HG03159 (cell line): Measurements from ENCODE around the gene S100A3.
"Not testable (repeated sequence)": the region's sequence is repeated elsewhere in the genome, so short reads cannot be mapped to it uniquely, and the experiment has no call there.

Experiments used
- ATAC-seq: cut with Tn5 transposase; IDR thresholded peaks from one replicate; pipeline ENCODE4 v1.9.1; 2021; ENCODE audit warnings: mild to moderate bottlenecking, moderate library complexity; ENCODE audit not compliant: unreplicated experiment

Gene S100A3

GRCh38 chr1:153548722-153549688 lies at the start of gene S100A3:
S100A3 (minus strand) TSS chr1:153549258; CDS start chr1:153548485, 773 bp downstream.
- no peak for ATAC-seq

GRCh38 chr1:153598309-153599172 lies 49.5 kb upstream of the S100A3 start:
- ATAC-seq, result peak; percentile 97

DNA sequence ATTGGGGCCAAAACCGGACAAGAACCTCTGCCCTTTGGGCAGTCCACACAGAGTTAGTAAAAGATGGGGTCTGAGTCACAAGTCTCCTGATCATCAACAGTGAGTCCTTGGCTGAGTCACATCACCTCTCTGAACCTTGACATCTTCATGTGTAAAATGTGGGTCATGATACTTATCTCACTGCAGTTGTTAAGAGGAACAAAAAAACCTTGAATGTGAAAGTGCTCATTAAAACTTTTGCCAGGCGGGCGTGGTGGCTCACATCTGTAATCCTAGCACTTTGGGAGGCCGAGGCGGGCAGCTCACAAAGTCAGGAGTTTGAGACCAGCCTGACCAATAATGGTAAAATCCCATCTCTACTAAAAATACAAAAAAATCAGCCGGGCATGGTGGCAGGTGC lies 48.1 kb upstream of the S100A3 start:
- ATAC-seq, result no peak

DNA sequence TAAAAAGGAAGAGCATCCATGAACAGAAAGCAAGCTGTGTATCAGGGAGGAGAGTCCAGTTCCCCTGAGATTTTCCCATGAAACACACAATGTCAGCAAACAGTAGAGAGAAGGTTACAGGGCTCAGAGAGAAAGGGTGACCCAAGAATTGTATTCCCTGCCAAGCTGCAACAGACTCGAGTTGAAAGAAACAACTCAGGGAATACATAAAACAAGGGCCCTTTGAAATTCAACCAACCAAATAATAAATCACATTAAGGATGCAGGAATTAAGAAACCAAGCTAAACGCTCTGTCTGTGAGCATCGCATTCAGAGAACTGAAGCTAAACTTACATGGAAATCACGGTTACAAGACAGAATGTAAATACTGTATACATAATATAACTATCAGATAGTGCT lies 43.7 kb upstream of the S100A3 start:
- ATAC-seq, result no peak

DNA sequence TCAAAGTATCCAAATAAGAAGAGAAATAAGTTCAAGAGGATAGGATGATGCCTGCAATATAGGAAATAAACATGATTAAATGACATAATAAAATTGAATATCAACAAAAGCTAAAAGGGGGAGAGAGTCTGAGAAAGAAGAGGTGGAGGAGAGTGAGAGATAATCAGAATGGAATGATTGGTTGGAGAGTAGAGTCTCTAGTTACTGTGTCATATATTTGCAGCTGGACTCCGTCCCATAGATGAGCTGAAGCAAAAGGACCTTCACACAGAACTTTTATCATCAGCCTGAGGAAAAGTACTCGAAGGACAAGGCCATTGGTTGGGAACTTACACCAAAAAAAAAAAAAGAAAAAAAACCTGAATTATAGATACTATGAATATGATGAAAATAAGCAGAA lies 39.4 kb upstream of the S100A3 start:
- ATAC-seq, result no peak

GRCh38 chr1:153588033-153588432 lies 39.0 kb upstream of the S100A3 start:
- ATAC-seq, result not testable (repeated sequence)

- no peak for ATAC-seq
These were observed 38.3 kb upstream of the S100A3 start for GRCh38 chr1:153587314-153587713.

GRCh38 chr1:153586347-153586746 lies 37.3 kb upstream of the S100A3 start:
- ATAC-seq, result no peak

GRCh38 chr1:153585006-153585405 lies 35.9 kb upstream of the S100A3 start:
- no peak for ATAC-seq

- no peak for ATAC-seq
These were observed 34.9 kb upstream of the S100A3 start for GRCh38 chr1:153583976-153584375.

GRCh38 chr1:153583514-153583913 lies 34.5 kb upstream of the S100A3 start:
- not testable (repeated sequence) for ATAC-seq

- ATAC-seq, result not testable (repeated sequence)
These were observed 33.8 kb upstream of the S100A3 start for GRCh38 chr1:153582836-153583235.

- ATAC-seq, result no peak
These were observed 29.9 kb upstream of the S100A3 start for GRCh38 chr1:153578936-153579335.

DNA sequence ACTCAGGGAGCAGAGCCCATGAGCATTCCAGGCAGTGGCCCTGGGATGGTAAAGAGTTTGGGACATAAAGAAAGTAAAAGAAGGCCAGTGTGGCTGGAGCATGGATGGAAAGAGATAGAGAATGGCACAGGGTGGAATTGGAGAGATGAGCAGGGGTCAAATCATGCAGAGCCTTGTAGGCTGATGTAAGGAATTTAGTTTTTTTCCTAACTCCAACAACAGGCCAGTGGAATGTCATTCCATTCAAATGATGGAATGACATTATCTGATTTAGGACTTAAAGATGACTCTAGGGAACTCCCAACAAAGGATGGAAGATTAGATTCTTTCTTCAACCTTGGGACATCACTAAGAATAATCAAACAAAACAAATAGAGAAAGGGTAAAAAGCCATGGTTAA lies 29.4 kb upstream of the S100A3 start:
- no peak for ATAC-seq

GRCh38 chr1:153577624-153578051 lies 28.6 kb upstream of the S100A3 start:
- ATAC-seq, result no peak

DNA sequence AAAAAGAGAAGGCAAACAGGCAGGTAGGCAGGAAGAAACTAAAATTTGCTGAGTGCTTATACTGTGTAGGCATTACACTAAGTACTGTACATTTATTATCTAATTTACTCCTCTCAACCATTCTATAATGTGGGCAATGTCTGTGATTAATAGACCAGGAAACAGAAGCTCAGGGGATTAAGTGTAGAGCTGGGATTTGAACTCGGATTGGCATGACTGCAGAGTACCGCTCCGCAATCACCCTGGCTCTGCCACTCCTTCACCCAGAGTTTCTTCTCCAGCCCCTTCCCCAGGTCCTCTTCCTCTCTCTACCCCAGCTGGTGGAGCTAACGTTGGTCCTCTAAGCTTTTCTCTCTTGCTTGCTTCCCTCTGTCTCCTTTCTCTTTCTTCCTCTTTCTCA lies 28.1 kb upstream of the S100A3 start:
- ATAC-seq, result no peak

- ATAC-seq, result not testable (repeated sequence)
These were observed 26.4 kb upstream of the S100A3 start for GRCh38 chr1:153575497-153575896.

DNA sequence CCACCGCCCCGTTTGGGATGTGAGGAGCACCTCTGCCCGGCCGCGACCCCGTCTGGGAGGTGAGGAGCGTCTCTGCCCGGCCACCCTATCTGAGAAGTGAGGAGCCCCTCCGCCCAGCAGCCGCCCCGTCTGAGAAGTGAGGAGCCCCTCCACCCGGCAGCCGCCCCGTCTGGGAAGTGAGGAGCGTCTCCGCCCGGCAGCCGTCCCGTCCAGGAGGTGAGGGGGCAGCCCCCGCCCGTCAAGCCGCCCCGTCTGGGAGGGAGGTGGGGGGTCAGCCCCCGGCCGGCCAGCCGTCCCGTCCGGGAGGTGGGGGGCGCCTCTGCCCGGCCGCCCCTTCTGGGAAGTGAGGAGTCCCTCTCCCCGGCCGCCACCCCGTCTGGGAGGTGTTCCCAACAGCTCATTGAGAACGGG lies 26.0 kb upstream of the S100A3 start:
- not testable (repeated sequence) for ATAC-seq

DNA sequence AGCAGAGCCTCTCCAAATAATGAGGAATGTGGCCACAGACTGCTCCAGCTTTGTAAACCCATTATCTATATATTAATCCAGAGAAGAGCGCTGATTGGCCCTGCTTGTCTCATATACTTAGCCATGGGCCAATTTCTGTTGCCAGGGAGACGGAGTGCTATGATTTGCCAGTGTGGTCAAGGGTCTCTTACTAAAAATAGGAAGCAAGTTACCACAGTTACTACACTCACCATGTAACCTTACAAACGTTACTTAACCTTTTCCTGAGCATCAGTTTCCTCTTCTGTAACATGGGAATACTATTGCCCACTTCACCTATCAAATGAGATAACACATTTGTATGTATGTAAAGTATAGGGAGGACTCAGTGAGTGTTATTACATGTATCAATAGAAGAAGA lies 24.3 kb upstream of the S100A3 start:
- no peak for ATAC-seq

DNA sequence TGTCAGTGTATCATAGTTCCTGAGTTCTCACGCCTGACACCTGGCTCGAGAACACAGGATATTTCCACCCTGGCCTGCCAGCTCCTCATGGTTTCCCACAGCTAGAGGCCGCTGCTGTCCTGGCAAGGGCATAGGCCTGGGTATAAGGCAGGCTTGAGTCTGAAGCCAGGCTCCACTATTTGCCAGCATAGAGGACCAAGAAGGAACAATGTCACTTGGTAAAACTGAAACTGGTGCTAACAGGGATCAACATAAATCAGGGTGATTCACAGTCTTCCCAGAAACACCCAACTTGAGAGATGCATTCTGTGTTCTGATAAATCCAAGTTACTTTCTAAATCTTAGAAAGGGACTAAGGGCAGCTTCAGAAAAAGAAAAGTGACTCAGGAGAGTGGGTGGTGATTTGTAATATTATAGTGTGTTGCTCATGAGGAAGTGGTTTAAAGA lies 23.5 kb upstream of the S100A3 start:
- no peak for ATAC-seq

GRCh38 chr1:153571706-153572105 lies 22.6 kb upstream of the S100A3 start:
- no peak for ATAC-seq
